Lower leg skin (tissue), 3 donors: ENCODE results near the gene KRTAP10-4.

ENCODE experiments used
- CTCF ChIP-seq, 3 donors: fragments of 450-650 bp; IDR thresholded peaks; one replicate each; pipeline ENCODE4 v1.5.1; 2016; ENCODE audit warnings: antibody characterized with exemption in 3 of 3, mild to moderate bottlenecking in 3 of 3, moderate library complexity in 2 of 3
- POLR2A ChIP-seq, 2 donors: fragments of 450-650 bp; IDR thresholded peaks; one replicate each; pipeline ENCODE4 v1.6.1; 2016 to 2017; ENCODE audit warnings: antibody characterized with exemption in 2 of 2, mild to moderate bottlenecking in 1 of 2, moderate library complexity in 1 of 2

DNA sequence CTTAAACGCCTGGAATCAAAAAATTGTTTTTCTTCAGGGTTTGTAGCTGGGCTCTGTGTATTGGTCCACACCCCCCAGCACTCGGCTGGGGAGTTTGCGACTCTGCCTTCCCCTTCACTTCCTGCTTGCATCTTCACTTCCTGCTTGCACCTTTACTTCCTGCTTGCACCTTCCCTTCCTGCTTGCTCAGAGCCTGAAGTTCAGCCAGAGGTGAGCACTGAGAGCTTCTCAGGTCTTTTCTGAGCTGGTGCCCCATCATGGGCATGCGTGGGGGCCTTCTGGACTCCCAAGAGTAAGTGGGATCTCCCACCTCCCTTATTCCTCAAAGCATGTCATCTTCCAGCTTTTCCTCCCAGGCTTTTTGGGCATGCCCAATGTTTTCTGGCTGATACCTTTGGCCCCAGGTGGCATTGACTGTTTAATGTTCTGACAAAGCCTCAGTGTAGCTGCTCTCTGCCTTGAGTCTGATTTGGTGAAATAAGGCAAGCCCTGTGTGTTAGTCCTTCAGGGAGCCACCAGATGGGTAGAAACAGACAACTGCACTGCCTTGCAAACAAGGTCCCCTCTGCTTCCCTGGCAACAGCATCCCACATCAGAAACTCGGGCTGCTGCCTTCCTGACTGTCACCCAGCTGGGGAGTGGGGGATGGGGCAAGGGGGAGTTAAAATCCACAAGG, 25.7 kb upstream of the KRTAP10-4 start:
- no peak for TF ChIP-seq CTCF (IDR thresholded peaks at IDR 0.05)
- no peak for TF ChIP-seq POLR2A (IDR thresholded peaks at IDR 0.05)
